ENCODE measurements around the gene DIAPH1.

The DIAPH1 gene

GRCh38 chr5:141476132-141476911, 142.5 kb downstream of the DIAPH1 start:
- peak; percentile 88 for DNase-seq

DNA sequence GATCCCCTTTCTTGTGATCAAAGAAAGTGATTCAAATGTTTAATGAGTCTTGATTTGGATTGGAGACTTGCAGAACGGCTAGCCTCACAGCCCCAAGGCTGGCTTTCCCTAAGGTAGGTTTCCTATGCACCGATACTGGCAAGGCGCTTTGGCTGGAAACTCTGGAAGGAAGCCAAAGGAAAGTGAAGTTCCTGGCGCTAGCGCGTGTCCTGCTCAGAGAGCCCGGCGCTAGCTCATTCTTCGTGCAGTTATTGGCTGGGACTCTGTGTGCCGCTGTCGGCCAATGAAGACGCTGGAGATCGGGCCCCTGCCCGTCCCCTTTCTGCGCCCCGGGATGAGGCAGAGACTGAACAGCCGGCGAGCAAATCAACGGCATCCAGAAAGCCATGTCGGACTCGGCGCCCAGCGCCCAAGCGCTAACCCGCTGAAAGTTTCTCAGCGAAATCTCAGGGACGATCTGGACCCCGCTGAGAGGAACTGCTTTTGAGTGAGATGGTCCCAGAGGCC, 143.1 kb downstream of the DIAPH1 start, which contains the start of gene PCDHGC3:
Gene PCDHGC3 (plus strand): TSS at position 342 of the 507 bp plus-strand sequence. CDS start 151 bp downstream, at position 493.
- peak; percentile 96 for DNase-seq

DNA sequence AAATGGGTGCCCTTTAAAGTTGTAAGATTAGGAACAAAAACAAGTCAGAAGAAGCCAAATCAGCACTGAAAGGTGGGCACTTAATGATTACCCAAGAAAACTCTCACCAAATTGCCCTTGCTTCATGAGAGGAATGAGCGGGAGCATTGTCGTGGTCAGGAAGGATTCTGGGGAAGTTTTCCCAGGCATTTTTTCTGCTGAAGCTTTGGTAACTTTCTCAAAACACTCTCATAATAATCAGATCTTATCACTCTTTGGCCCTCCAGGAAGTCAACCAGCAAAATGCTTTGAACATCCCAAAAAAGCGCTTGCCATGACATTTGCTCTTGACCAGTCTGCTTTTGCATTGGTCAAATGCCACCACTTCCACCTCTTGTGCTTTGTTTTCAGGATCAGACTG, 153.4 kb downstream of the DIAPH1 start:
- no peak for DNase-seq
